GM18868 (cell line): ENCODE data around the gene UBA1.

Source experiments
- ATAC-seq: cut with Tn5 transposase; IDR thresholded peaks from one replicate; pipeline ENCODE4 v1.9.1; 2021; ENCODE audit warnings: mild to moderate bottlenecking, moderate library complexity; ENCODE audit not compliant: unreplicated experiment

UBA1 gene

DNA sequence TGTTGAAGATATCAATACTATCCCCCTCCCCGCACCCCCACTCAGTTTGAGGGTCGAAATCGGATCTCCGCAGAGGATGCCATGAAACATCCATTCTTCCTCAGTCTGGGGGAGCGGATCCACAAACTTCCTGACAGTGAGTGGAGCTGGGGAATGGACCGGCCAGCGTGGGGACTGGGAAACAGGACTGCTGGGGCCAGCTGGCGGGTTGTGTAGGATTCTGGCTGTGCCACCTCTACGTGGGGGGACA, 33.6 kb downstream of the UBA1 start:
- no peak for ATAC-seq

DNA sequence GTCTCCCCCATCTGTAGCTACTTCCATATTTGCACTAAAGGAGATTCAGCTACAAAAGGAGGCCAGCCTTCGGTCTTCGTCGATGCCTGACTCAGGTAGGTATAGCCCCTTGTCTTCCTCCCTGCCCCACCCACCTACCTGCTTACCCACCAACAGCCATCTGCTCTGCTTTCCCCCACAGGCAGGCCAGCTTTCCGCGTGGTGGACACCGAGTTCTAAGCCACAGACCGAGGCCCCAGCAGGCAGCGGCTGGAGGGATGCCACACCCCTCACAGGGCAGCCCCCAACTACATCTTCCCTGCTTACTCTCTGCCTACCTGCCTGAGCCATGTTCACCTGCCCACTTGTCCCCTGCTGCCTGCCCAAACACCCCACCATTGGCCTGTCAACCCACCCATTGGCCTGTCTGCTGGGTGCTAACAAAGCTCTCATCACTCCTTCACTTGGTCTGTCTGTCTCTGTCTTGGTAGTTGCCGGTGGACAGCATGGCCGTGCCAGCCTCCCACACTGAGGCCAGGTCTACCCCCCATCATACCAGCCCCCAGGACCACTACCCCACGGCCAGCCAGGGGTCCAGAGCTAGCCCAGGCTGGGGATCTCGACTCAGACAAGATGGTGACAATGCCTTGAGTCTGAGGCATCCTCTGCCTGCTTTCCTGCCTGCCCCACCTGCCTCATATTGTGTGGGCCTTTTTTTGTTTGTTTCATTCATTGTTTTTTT, 35.1 kb downstream of the UBA1 start:
- no peak for ATAC-seq

DNA sequence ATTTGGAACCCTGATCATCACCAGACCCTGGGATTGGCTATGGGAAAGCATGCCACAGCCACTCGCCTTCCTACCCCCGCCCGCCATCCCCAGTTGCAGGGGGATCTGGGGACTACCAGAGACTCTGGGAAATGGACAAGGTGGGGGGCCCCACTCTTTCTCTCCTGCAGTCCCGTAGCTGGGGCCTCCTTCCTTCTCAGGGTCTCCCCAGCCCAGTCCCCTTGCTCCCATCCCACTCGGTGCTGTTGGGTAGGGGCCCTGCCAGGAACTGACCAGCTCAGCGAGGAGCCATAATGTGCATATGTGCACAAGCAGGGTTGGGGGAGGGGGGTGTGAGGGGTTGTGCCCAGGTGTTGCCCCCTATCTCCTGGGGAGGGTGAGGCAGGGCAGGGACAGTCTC, 35.8 kb downstream of the UBA1 start:
- ATAC-seq, result no peak

DNA sequence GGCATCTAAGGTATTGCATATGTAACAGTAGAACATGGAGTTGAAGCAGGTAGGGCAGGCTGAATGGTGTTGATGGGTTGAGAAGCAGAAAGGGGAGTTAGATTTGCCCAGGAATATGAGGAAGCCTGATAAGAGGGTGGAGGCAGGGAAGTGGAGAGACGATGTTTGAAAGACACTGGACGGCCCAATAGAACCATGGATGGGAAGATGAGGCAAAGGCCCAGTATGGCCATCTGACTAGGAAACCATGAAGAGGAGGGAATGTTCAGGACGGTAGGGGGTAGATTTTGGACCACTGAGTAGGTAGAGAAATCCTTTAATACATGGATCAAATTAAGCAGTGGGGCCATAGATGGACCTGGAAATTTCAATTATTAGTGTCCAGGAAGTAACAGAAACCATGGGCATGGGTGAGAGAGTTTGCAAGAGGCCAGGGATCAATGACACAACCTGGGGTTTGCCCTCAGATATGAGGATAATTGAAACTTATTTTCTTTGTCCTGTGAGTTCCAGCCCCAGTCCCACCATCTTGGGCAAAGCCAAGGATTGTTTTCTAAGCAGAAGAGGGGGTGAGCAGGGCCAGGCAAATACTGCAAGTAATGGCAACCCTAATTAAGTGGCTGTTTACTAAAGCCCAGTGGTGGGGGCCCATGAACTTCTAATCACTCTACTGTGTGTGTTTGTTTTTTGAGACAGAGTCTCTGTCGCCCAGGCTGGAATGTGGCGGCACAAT, 36.7 kb downstream of the UBA1 start:
- ATAC-seq, result no peak

DNA sequence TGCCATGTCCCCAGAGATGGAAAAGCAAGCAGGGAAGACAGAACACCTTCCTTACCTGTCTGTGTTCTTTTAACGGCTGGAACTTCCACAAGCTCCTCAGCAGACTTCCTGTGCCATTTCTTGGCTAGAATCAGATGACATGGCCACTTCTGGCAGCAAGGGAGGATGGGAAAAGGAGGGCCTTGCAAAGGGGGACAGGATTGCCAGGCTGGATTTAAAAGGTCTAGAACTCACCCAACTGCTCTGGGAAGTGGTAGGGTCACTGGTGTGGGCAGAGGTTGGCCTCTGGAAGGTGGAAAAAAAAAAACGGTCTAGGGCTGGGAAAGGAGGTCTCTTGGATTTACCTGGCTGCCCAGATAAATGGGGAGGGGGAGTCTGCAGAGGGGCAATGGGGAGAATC, 37.5 kb downstream of the UBA1 start:
- ATAC-seq, result no peak

DNA sequence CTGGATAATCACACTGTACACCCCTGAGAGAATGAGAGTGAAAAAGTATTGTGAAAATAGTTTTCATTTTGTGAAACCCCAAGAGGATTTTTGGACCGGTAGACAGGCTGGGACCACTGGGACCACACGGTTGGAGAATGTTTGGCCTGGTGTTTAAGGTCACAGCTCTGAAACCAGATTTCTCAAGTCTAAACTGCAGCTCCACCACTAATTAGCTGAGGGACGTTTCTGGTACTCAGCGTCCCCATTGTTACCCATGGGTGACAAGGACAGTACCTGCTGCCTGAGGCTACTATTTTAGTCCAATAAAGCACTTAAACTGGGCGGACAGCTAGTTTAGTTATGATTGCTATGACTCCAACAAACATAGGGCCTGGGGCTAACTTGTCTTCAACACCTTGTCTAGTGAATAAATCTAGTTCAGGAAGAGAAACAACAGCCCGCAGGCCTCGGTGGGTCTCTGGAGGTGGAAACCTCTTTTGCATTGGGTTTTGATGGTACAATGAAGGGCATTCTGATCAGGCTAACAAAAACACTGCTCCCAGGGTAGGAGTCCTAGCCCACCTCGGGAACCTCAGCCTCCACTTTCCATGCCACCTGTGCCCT, 38.7 kb downstream of the UBA1 start:
- no peak for ATAC-seq

DNA sequence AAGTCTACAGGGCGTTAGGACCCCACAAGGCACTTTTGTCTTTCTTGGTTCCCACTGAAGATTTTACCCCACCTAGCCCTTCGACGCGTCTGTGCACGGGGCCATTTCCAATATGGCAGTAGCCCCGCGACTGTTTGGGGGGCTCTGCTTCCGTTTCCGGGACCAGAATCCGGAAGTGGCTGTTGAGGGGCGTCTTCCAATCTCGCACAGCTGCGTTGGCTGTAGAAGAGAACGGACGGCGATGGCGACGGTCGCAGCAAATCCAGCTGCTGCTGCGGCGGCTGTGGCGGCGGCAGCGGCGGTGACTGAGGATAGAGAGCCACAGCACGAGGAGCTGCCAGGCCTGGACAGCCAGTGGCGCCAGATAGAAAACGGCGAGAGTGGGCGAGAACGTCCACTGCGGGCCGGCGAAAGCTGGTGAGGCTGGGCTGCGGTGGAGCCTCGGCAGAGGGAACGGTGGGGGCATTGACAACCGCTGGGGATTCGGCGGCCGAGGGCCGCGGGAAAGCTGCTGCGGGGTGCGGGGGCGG, 39.2 kb downstream of the UBA1 start, which contains the start of gene USP11:
Gene USP11 (plus strand): TSS at position 207 of the 530 bp plus-strand sequence. CDS start 35 bp downstream, at position 242.
- ATAC-seq, result peak; percentile 33

DNA sequence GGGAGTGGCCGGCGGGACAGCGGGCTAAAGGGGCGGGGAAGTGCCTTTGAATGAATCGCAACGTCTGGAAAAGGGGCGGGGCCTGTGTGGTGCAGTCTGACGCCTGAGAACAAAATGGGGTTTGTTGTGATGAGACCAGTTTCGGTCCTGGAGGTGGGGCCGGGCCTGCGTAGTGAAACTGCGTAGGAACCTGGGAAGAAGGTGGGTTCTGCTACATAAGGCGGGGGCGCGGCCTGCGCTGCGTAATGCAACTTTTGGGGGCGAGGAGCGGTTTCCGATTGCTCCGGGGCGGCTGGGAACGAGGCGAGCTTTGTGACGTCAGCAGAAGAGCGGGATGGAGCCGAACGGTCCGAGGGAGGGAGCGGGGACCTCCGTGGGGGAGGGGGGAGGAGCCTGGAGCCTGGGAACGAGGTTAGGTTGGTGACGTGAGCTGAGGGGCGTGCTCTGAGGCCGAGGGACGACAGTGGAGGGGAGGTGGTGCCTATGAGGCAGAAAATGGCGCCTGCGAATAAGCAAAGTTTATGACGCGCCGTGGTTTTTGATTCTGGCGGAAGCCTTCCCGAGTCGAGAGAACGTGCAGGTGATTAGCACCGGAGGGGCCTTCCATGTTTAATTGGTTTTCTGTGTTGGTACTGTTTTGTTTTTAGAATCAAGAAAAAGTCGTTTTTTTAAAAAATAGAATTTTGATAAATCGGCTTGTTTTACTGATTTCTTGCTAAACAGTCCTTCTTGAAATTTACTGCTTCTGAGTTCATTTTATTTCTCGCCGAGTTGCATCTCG, 39.9 kb downstream of the UBA1 start:
- ATAC-seq, result peak; percentile 83

DNA sequence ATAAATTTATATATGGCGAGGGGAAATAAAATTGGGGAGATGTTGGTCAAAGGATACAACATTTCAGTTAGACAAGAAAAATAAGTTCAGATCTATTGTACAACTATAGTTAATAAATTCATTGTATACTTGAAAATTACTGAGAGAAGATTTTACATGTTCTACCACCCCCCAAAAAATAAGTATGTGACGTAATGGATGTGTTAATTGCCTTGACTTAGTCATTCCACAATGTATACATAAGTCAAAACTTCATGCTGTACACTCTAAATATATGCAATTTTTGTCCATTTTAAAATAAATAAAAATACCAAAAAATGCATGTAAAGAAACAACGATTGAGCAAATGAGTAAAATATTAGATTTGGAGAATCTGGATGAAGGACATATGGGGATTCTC, 41.0 kb downstream of the UBA1 start:
- ATAC-seq, result no peak

DNA sequence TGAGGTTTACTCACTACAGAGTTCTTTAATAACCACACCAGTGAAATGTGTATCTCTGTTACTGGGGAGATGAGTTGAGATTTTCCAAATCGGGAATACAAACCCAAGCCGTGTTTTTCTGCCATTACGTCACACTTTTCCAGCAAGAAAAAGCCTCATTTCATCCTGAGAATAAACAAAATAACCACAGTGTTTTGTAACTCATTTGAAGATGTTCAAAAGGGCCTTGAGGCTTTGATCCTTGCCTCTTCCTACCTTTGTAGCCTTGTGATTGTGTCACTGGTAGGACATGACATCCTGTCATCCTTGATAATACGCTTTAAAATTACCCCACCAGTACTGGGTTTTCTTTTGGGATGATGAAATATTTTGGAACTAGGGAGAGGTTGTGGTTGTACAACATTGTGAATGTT, 42.1 kb downstream of the UBA1 start:
- ATAC-seq, result no peak

DNA sequence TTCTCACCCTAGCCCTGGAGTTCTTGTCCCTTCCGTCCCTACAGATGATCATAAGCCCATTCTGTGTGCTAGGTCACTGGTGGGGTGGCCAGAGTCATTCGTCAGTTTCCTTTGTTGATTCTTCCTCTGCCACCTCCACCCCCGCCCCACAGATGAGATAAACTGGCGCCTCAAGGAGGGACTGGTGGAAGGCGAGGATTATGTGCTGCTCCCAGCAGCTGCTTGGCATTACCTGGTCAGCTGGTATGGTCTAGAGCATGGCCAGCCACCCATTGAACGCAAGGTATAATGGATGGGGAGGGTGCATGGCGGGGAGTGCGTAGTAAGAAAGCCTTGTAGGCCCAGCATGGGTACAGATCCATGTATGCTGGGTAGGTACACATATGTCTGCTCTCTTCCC, 45.6 kb downstream of the UBA1 start:
- ATAC-seq, result no peak

DNA sequence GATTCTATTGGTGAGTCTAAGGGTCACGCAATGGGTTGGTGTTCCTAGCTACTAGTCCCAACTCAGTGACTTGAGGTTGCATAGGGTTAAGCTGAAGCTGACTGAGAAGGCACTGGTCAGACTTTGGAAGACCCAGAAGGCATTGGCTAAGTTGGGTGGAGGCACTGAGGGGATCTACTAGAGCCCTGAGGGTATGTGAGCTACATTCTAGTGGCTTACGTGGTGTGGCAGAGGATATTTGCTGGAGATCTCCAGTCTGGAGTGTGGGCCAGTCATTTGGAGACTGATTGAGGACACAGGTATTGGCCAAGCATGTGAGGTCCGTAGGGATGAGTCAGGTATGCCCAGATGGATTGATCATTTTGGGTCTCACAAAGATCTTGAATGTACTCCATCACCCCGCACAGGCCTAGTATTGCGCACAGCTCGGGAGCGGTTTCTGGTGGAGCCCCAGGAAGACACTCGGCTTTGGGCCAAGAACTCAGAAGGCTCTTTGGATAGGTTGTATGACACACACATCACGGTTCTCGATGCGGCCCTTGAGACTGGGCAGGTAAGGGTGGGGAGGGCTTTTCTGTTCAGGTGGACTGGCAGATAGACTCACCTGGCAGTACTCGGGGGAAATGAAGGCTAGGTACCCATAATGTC, 46.4 kb downstream of the UBA1 start:
- no peak for ATAC-seq

DNA sequence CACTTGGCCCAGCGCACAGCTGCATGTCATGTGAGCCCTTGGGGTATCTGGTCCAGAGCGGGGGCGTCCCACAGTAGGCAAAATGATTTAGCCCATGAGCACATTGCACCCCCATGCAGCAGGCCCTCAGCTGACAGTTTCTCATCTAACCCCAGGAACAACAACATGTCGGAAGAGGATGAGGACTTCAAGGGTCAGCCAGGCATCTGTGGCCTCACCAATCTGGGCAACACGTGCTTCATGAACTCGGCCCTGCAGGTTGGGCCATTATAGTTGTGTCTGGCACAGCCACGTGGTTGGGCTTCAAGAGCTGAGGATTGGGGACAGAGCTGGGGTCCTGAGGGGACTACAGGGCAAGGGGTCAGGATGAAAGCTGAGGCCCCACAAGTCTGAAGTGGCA, 47.0 kb downstream of the UBA1 start:
- ATAC-seq, result no peak

DNA sequence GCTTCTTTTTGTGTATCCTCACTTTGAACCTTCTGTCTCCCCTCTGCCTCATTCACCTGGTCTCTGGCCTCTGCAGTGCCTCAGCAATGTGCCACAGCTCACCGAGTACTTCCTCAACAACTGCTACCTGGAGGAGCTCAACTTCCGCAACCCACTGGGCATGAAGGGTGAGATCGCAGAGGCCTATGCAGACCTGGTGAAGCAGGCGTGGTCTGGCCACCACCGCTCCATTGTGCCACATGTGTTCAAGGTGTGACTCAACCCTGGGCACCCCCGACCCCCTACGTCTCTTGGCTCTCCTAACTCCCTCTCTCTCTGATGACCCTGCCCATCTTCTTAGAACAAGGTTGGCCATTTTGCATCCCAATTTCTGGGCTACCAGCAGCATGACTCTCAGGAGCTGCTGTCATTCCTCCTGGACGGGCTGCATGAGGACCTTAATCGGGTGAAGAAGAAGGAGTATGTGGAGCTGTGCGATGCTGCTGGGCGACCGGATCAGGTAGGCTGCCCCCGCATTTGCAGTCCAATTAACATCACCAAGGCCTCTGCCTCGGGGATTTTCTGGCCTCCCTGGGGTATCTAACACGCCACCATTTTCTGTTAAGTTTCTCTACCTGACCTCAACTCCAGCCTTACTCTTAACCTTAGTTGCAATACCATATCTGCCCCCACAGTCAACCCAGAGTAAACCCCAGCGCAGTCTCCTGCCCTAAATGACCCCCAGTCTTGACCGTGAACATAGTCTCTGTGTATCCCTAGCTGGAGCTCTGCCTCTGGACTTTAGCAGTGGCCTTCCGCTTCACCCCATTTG, 47.8 kb downstream of the UBA1 start:
- no peak for ATAC-seq

DNA sequence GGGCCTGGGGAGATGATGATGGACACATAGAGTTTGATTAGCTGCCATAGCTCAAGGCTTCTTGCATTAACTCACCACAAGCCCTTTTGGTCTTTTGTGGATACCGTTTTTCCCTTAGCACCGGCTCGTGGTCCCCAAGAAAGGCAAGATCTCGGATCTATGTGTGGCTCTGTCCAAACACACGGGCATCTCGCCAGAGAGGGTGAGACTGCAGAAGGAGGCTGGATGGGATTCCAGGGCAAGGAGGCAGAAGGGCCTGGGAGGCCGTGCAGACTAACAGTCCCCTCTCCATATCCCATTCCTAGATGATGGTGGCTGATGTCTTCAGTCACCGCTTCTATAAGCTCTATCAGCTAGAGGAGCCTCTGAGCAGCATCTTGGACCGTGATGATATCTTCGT, 48.7 kb downstream of the UBA1 start:
- no peak for ATAC-seq

DNA sequence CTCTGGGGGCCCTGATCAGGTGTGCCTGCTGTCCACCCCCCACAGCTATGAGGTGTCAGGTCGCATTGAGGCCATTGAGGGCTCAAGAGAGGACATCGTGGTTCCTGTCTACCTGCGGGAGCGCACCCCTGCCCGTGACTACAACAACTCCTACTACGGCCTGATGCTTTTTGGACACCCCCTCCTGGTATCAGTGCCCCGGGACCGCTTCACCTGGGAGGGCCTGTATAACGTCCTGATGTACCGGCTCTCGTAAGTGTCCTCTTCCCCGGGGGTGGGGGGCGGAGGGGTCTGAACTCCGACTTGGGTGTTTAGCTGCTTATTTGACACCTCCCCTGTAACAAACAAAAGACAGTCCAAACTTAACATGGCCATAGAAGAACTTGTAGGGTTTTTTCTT, 49.7 kb downstream of the UBA1 start:
- no peak for ATAC-seq

DNA sequence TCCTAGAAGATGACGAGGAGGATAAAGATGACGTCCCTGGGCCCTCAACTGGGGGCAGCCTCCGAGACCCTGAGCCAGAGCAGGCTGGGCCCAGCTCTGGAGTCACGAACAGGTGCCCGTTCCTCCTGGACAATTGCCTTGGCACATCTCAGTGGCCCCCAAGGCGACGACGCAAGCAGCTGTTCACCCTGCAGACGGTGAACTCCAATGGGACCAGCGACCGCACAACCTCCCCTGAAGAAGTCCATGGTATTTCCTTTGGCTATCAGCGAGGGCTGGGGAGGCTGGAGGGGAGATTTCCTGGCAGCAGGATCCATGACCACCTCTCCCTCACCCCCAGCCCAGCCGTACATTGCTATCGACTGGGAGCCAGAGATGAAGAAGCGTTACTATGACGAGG, 51.0 kb downstream of the UBA1 start:
- ATAC-seq, result no peak

DNA sequence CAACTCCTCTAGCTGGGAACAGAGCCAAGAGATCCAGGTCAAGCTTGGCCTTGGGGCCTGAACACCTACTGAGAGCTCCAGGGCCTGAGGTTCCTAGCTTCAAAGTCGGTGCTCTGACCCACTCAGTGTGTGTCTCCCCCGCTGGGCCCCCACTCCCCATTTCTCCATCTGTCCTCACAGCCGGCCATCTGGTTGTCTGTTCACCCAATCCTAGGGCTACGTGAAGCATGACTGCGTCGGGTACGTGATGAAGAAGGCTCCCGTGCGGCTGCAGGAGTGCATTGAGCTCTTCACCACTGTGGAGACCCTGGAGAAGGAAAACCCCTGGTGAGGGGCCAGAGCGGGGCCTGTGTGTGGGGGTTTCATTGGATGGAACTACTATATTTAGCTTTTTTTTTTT, 51.5 kb downstream of the UBA1 start:
- ATAC-seq, result no peak

DNA sequence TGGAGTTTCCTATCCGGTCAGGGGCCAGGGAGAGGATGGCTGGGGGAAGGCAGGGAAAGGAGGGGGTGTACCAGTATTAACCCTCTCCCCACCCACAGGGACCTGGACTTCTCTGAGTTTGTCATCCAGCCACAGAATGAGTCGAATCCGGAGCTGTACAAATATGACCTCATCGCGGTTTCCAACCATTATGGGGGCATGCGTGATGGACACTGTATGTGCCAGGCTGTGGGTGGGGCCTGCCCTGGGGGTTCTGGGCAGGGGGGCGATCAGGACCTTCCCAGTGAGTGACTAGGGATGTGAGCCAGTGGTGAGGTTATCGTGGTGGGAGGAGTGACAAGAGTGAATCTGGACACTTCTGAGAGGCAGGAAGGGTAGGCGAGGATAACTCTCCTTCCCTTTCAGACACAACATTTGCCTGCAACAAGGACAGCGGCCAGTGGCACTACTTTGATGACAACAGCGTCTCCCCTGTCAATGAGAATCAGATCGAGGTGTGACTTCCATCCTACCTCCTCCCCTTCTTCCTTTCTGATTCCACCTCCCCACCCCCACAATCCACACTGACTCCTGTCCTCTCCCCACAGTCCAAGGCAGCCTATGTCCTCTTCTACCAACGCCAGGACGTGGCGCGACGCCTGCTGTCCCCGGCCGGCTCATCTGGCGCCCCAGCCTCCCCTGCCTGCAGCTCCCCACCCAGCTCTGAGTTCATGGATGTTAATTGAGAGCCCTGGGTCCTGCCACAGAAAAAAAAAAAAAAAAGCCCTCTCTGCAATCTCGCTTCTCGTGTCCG, 53.8 kb downstream of the UBA1 start:
- ATAC-seq, result no peak
